K562 (cell line): ENCODE data around the gene ATP6V0A1. TPM values are rescaled to one million over a fixed set of nuclear protein-coding genes. Genes with fewer than 3 reads are reported as not detected.
A peak's percentile ranks its signal among the peaks of the same experiment; 100 is the strongest.
"Not testable (repeated sequence)": the region's sequence is repeated elsewhere in the genome, so short reads cannot be mapped to it uniquely, and the experiment has no call there.

Experiments used
- ATAC-seq: fragments of 200-7000 bp; cut with Tn5 transposase; 3 replicates; pipeline ENCODE4 v1.9.1; 2020; ENCODE audit warnings: moderate library complexity
- BruUV-seq: library from RNA; stranded (reverse); fragments of 400-500 nt; replicated peaks from 2 replicates; lab custom pipeline; 2021; lab: Mats Ljungman, UMichigan
- CTCF ChIA-PET: fragments of 300-600 bp; formaldehyde crosslinking; extraction: SDS; loops from one replicate; lab custom pipeline; 2021; ENCODE audit warnings: low intra/inter-chr PET ratio; lab: Yijun Ruan, JAX
- POLR2A ChIA-PET: fragments of 300-600, 350-650 bp; sonication (Branson Sonifier 250); formaldehyde crosslinking; extraction: SDS; loops from one replicate; lab custom pipeline; 2021; ENCODE audit warnings: antibody characterized with exemption, inconsistent platforms; lab: Yijun Ruan, JAX
- DNase-seq, 4 experiments: peaks; one replicate each; pipeline versions ENCODE4 v3.0.0 to v3.0.0-alpha.2; 2011 to 2018; ENCODE audit warnings: low spot score in 3 of 4, mixed read lengths in 3 of 4; ENCODE audit errors: extremely low read depth in 1 of 4
- FAIRE-seq: peaks from 2 replicates; lab custom pipeline; 2011; peaks lifted over from hg19 to GRCh38; lab: Jason Lieb, UNC
- H2AFZ ChIP-seq: 2 replicates; pipeline ENCODE4 v1.6.0; 2011; ENCODE audit warnings: low read depth, low read length, control low read depth, inconsistent platforms
- H3K27ac ChIP-seq: fragments of 200-600 bp; 3 replicates; pipeline ENCODE4 v1.8.0; 2011; ENCODE audit warnings: low read depth, mild to moderate bottlenecking, control low read depth, inconsistent platforms, low read length, moderate library complexity, mixed read lengths; ENCODE audit errors: extremely low read depth
- H3K27me3 ChIP-seq, 2 experiments: fragments of 300-600 bp in 1 of 2; 2 replicates in 1 of 2; 3 replicates in 1 of 2; pipeline versions ENCODE4 v1.6.0 to v1.8.0; 2011; ENCODE audit warnings: inconsistent platforms in 2 of 2, low read length in 2 of 2, mild to moderate bottlenecking in 1 of 2, mixed read lengths in 1 of 2, moderate library complexity in 1 of 2; ENCODE audit not compliant: control insufficient read depth in 2 of 2, insufficient read depth in 2 of 2
- H3K36me3 ChIP-seq: fragments of 300-600 bp; 3 replicates; pipeline ENCODE4 v1.8.0; 2011; ENCODE audit warnings: mild to moderate bottlenecking, low read length, inconsistent platforms; ENCODE audit not compliant: control insufficient read depth, insufficient read depth
- H3K4me1 ChIP-seq, 2 experiments: fragments of 200-600 bp in 1 of 2; replicated peaks in 1 of 2; 2 replicates in 1 of 2; 3 replicates in 1 of 2; pipeline versions ENCODE4 v1.5.1 to v1.8.0; 2011; ENCODE audit warnings: inconsistent platforms in 2 of 2, low read length in 2 of 2, mild to moderate bottlenecking in 1 of 2, mixed read lengths in 1 of 2, moderate library complexity in 1 of 2; ENCODE audit not compliant: control insufficient read depth in 2 of 2, insufficient read depth in 2 of 2
- H3K4me2 ChIP-seq: 2 replicates; pipeline ENCODE4 v1.6.1; 2011; ENCODE audit warnings: low read length, control low read depth, inconsistent platforms, mixed read lengths; ENCODE audit not compliant: insufficient read depth
- H3K4me3 ChIP-seq: fragments of 200-600 bp; sonication (generic), shearing (Covaris generic); 2 replicates; pipeline ENCODE4 v1.5.1; 2016; ENCODE audit warnings: control low read depth, inconsistent platforms
- H3K79me2 ChIP-seq: fragments of 200-600 bp; 3 replicates; pipeline ENCODE4 v1.8.0; 2011; ENCODE audit warnings: low read length, inconsistent platforms; ENCODE audit not compliant: control insufficient read depth, insufficient read depth
- H3K9ac ChIP-seq, 2 experiments: 2 replicates each; pipeline versions ENCODE4 v1.6.0 to v1.6.1; 2011; ENCODE audit warnings: low read depth in 2 of 2, low read length in 2 of 2, control low read depth in 1 of 2, inconsistent platforms in 1 of 2, mild to moderate bottlenecking in 1 of 2, mixed read lengths in 1 of 2; ENCODE audit not compliant: insufficient read depth in 1 of 2
- H3K9me1 ChIP-seq: one replicate; pipeline ENCODE4 v1.6.0; 2011; ENCODE audit warnings: inconsistent platforms, mild to moderate bottlenecking, low read length, moderate library complexity; ENCODE audit not compliant: control insufficient read depth, insufficient read depth
- H3K9me3 ChIP-seq: replicated peaks from 2 replicates; pipeline ENCODE4 v1.5.1; 2011; ENCODE audit warnings: low read depth, low read length, inconsistent platforms; ENCODE audit not compliant: control insufficient read depth, insufficient read depth
- H4K20me1 ChIP-seq: replicated peaks from 2 replicates; pipeline ENCODE4 v1.6.1; 2011; ENCODE audit warnings: low read length, inconsistent platforms, mixed read lengths; ENCODE audit not compliant: control insufficient read depth, insufficient read depth
- POLR2A ChIP-seq: fragments of 450-650 bp; conservative IDR thresholded peaks from 2 replicates; pipeline ENCODE4 v1.6.1; 2016
- TBL1XR1 ChIP-seq, 2 experiments: IDR thresholded peaks; 2 replicates each; pipeline ENCODE4 v1.6.1; 2012; ENCODE audit warnings: improper control_type of control experiment in 2 of 2, low read length in 2 of 2, mild to moderate bottlenecking in 1 of 2
- WGBS: fragments of 100-300 bp; shearing (Covaris generic); methylation state at CpG from one replicate; pipeline ENCODE4 v1.1.6; 2016; ENCODE audit warnings: low coverage, mixed read lengths; ENCODE audit not compliant: insufficient coverage; ENCODE audit errors: missing lambda C conversion rate; 5-methylcytosine and 5-hydroxymethylcytosine counted together
- in situ Hi-C: fragments of 300-500 bp; cut with MboI; formaldehyde crosslinking; loops from 4 replicates; pipeline ENCODE4 v1.15.0; 2018; ENCODE audit warnings: inconsistent platforms, mixed read lengths
- intact Hi-C: fragments of 100-400 bp; cut with micrococcal nuclease; formaldehyde crosslinking; loops from 2 replicates; pipeline ENCODE4 v1.14.2; 2022
- polyA plus RNA-seq, 8 experiments: library from polyadenylated mRNA; depleted of rRNA in 4 of 8; stranded (reverse) in 5 of 8; unstranded in 3 of 8; fragments of >200 nt; fragmentation: Nextera tagmentation in 2 of 8; fragmentation: Illumina TruSeq in 1 of 8; extraction: Ambion mirVana in 2 of 8; extraction: Trizol in 1 of 8; gene quantifications; 2 replicates each; pipeline versions ENCODE4 v1.2.1 to v1.2.3, GENCODE V29; 2011 to 2014; ENCODE audit warnings: inconsistent platforms in 1 of 8, missing spikeins in 1 of 8
- total RNA-seq, 7 experiments: library from RNA; depleted of rRNA in 6 of 7; stranded (reverse); fragments of >200 nt in 6 of 7; fragmentation: Illumina TruSeq in 2 of 7; extraction: Trizol in 2 of 7; gene quantifications; 2 replicates each; pipeline versions ENCODE4 v1.2.1 to v1.2.3, GENCODE V29; 2011 to 2021; ENCODE audit warnings: low replicate concordance in 1 of 7

The ATP6V0A1 gene
- total and polyA plus RNA-seq, 9 of the 15 experiments (the other 6 are each of a cell fraction or from before 2014, with no cell fraction given) = 11.8 to 158 (median 75.5) TPM

DNA sequence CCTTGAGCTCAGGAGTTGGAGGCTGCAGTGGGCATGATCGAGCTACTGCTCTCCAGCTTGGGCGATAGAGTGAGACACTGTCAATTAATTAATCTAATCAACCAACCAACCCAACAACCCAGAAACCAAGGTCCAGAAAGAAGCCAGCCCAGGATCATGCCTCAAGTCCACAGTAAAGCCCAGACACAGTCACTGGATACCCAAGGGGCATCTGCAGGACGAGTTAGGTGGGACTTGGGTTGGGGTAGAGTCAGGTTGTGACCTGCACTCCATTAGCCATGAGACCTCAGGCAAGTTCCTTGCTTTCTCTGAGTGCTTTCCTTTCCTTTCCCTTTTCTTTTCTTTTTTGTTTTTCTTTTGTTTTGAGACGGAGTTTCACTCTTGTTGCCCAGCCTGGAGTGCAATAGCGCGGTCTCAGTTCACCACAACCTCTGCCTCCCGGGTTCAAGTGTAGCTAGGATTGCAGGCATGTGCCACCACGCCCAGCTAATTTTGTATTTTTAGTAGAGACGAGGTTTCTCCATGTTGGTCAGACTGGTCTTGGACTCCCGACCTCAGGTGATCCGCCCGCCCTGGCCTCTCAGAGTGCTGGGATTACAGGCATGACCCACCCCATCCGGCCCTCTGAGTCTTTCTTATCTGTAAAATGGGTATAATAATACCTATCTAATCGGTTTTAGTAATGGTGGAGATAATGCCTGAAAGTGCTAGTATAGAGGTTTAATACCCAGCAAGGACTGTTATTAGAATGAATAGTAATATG is 90.5 kb downstream of the ATP6V0A1 start:
- in situ Hi-C loops = no loop called here
- POLR2A ChIA-PET = interaction anchor here (0.5 kb wide), 1 partner anchor 77 kb away, joined by 3 read pairs; no protein-coding TSS in a partner anchor

DNA sequence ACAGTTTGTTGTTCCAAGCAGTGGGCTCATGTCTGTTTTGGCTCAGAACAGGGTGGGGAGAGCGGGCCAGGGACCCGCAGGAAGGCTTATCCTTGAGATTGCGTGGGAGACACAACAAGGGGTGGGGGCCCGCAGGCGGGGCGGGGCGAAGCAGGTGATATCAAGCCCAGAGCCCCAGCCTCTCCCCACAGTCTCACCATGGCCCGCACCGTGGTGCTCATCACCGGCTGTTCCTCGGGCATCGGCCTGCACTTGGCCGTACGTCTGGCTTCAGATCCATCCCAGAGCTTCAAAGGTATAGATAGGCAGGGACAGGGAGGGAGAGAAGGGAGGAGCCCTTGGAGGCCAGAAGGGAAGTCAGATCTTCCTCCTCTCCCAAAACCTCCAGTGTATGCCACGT is 94.1 kb downstream of the ATP6V0A1 start, which contains the start of gene HSD17B1:
HSD17B1 (plus strand) TSS at position 188 of the 400 bp plus-strand sequence; CDS start at position 199, 11 bp downstream.
- DNase-seq, H3K36me3 ChIP-seq, ATAC-seq, in situ Hi-C loops, FAIRE-seq, H3K27me3 ChIP-seq, H3K9me1 ChIP-seq, H3K9me3 ChIP-seq, H4K20me1 ChIP-seq, BruUV-seq, CTCF ChIA-PET, intact Hi-C loops: not testable (repeated sequence)
- Histone ChIP-seq H3K9ac (peak within 1 kb of the TSS; percentile 66 to 100), H3K4me2 (peak within 1 kb of the TSS; percentile 96), H3K4me3 (peak within 1 kb of the TSS; percentile 87), H3K27ac (peak within 1 kb of the TSS; percentile 91), H3K79me2 (peaks cover 26% of the 10 kb centered on the region), H2AFZ (peak within 1 kb of the TSS; percentile 85), H3K4me1 (peaks cover 18 to 43% of the 10 kb centered on the region in 2 experiments; a peak in 4 of 5 replicates)
- POLR2A ChIA-PET = interaction anchor here (0.6 to 1.2 kb wide), 2 partner anchors 17 to 263 kb away, joined by 3 read pairs; partner anchors contain the start of gene NAGLU
- WGBS = 67% methylated on average over 8 of the region's 15 CpGs

More for the DNA sequence above, 90.5 kb downstream of the ATP6V0A1 start:
- Histone ChIP-seq H3K9me1 (no peaks in the 10 kb centered on the region), H3K27me3 (no peaks in the 10 kb centered on the region), H3K4me1 (peaks cover 13 to 39% of the 10 kb centered on the region in 2 experiments; a peak in 4 of 5 replicates), H2AFZ (no peak overlapping the region), H3K4me2 (no peak overlapping the region), H3K27ac (no peak overlapping the region; the same call in 2 of the 3 replicates), H3K9ac (no peak overlapping the region), H3K4me3 (no peak overlapping the region), H4K20me1 (no peaks in the 10 kb centered on the region), H3K36me3 (peaks cover 5% of the 10 kb centered on the region; the same call in 1 of the 3 replicates), H3K79me2 (peaks cover 14% of the 10 kb centered on the region), H3K9me3 (no peaks in the 10 kb centered on the region)
- intact Hi-C loops = no loop called here
- CTCF ChIA-PET = no interaction called here
- peak; percentile 19 for FAIRE-seq
- WGBS = 74% methylated on average over 14 of the region's 14 CpGs
- TF ChIP-seq POLR2A (0 out of 2 replicates have a peak, but pooled peaks have one; percentile 37), TBL1XR1 (IDR thresholded peaks at IDR 0.05; ENCODE audit: low read length in 2 of 2) (no peak)
- no TSS peak for BruUV-seq
- DNase-seq = no peak
- ATAC-seq = no peak
